GM12873 (cell line): ENCODE results near the gene PRR20E.
"Not testable (repeated sequence)": the region's sequence is repeated elsewhere in the genome, so short reads cannot be mapped to it uniquely, and the experiment has no call there.

Experiments used
- TF ChIP-seq, protein P1 (sequence below): IDR thresholded peaks from 2 replicates; pipeline ENCODE4 v1.5.1; 2012; ENCODE audit warnings: low read depth, mild to moderate bottlenecking, moderate library complexity, low read length, control low read depth; ENCODE audit not compliant: insufficient read depth; ENCODE audit errors: missing control alignments

PRR20E gene

DNA sequence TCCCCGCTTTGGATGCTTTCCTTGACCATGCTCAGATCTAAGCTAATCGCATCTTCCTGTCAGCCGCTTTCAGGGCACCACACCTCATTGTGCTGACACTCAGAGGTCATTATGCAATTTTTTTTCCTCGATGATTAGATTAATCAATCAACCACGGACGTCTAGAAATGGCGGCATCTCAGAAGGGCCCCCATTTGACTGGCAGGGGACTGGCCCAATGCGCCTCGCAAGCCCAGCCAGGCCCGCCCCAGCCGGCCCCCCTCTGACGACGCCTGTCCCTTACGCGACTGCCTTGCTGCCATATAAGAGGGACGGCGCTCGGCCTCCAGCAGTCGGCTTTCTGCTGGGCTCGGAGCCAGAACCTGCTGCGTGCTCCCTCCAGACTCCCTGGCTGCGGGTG is at the start of gene PRR20E:
Gene PRR20E, plus strand, starts transcription at position 301 of the 400 bp plus-strand sequence. CDS start 387 bp downstream, outside the sequence.
- TF ChIP-seq, protein P1, sequence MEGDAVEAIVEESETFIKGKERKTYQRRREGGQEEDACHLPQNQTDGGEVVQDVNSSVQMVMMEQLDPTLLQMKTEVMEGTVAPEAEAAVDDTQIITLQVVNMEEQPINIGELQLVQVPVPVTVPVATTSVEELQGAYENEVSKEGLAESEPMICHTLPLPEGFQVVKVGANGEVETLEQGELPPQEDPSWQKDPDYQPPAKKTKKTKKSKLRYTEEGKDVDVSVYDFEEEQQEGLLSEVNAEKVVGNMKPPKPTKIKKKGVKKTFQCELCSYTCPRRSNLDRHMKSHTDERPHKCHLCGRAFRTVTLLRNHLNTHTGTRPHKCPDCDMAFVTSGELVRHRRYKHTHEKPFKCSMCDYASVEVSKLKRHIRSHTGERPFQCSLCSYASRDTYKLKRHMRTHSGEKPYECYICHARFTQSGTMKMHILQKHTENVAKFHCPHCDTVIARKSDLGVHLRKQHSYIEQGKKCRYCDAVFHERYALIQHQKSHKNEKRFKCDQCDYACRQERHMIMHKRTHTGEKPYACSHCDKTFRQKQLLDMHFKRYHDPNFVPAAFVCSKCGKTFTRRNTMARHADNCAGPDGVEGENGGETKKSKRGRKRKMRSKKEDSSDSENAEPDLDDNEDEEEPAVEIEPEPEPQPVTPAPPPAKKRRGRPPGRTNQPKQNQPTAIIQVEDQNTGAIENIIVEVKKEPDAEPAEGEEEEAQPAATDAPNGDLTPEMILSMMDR: not testable (repeated sequence)

DNA sequence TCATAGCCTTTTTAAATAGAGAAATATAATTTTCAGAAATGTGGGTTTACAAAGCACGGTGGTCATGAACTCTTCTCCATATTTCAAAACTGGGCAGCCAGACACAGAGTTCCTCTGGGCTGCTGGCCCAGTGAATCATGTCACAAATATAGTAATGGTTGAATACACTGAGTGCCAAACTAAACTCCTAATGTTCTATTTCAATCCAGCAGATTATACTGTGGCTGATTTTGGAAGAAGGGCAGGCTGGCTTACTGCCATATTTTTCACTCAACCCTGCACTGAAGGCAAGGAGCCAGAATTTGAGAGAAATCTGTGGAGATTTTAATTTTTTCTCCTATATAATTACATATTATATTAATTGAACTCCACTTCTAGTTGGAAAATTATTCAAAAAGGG is 43.3 kb upstream of the PRR20E start:
- TF ChIP-seq, protein P1: no peak

DNA sequence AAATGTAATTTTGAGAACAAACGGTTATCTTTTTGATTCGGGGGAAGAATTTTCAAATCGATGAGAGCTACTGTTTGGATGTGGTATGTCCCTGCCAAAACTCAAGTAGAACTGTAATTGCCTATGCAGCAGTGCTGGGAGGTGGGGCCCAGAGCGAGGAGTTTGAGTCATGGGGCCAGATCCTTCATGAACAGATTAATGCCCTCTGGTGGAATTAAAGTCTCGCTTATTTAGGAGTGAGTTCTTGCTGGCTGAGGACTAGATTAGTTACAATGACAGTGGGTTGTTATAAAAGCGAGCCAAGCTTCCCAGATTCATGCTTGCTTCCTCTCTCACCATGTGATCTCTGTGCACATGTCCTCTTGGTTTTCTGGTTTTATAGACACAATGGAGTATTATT is 38.1 kb upstream of the PRR20E start:
- TF ChIP-seq, protein P1: no peak

DNA sequence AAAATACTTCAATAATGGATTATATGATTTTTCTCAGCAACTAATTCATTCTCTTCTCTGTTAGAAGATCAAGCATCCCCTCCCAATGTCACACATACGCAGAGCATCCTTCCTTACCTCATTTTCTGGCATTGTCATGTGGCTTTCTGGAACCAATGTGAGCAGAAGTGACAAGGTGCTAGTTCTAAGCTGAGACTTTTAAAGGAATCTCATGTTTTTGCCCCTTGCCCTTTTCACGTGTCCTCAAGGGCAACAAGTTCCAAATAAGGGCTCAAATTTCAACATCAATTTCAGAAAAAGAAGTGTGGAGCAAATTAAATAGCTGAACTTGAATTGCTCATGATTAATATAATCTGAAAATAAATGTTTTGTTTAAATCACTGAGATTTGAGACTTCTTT is 30.9 kb upstream of the PRR20E start:
- TF ChIP-seq, protein P1: no peak

DNA sequence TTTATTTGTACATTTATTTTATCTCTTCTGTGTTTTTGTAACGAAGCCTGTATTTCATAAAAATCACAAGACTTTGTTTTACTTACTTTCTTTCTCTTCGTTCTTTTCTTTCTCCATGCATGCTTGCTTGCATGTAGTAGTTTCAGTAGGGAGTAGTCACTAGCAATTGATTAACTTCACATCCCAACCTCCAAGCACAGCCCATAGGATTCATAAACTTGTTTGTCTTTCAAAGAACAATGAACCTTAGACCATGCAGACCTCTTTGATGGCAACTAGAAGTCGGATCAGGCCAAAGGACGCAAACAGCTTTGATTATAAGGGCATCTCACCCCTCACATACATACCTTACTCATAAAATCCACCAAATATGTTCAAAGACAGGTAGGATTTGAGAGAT is 29.4 kb upstream of the PRR20E start:
- TF ChIP-seq, protein P1: no peak

DNA sequence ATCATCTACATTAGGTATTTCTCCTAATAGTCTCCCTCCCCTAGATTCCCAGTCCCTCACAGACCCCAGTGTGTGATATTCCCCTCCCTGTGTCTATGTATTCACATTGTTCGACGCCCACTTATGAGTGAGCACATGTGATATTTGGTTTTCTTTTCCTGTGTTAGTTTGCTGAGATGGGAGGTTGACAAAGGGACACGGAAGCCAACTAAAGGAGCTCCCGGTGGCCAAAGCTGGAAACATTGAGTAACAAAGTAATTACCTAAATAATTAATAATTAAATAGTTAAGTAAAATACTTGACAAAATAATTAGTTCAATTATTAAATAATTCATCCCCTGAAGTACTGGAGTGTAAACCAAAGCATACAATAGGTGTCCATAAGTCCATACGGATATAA is 28.0 kb upstream of the PRR20E start:
- TF ChIP-seq, protein P1: no peak

DNA sequence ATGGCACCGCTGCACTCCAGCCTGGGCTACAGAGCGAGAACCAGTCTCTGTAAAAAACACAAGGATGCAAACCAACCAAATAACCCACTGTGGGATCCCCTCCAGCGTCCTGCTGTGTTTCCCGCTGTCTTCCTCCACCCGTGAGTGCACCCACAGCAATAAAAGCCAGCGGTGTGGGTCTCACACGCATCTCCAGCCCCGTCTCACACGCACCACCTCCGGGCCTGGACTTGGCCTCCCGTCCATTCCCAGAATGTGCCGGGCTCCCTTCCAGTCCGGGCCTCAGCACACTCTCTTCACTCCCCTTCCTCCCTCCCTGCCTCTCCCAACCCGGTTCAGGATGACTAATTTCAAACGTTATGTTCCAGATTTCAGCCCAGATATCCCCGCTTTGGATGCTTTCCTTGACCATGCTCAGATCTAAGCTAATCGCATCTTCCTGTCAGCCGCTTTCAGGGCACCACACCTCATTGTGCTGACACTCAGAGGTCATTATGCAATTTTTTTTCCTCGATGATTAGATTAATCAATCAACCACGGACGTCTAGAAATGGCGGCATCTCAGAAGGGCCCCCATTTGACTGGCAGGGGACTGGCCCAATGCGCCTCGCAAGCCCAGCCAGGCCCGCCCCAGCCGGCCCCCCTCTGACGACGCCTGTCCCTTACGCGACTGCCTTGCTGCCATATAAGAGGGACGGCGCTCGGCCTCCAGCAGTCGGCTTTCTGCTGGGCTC is 26.6 kb upstream of the PRR20E start, which contains the start of gene PRR20A:
Gene PRR20A, plus strand, starts transcription at position 684 of the 734 bp plus-strand sequence. CDS start 387 bp downstream, outside the sequence.
- TF ChIP-seq, protein P1: not testable (repeated sequence)
